Keratinocyte (primary cell): ENCODE results near the gene PRDX2. TPM values are rescaled to one million over a fixed set of nuclear protein-coding genes. Genes with fewer than 3 reads are reported as not detected.
A peak's percentile ranks its signal among the peaks of the same experiment; 100 is the strongest.

Experiments used
- DNase-seq: peaks from one replicate; pipeline ENCODE4 v3.0.0-alpha.2; 2011; ENCODE audit warnings: low read depth, missing footprints, low spot score
- FAIRE-seq: peaks from 2 replicates; lab custom pipeline; 2011; peaks lifted over from hg19 to GRCh38; lab: Jason Lieb, UNC
- H2AFZ ChIP-seq: 2 replicates; pipeline ENCODE4 v1.6.0; 2012; ENCODE audit warnings: low read length, control low read depth, inconsistent platforms; ENCODE audit not compliant: control insufficient read depth
- H3K27ac ChIP-seq: 2 replicates; pipeline ENCODE4 v1.5.1; 2011; ENCODE audit warnings: low read length; ENCODE audit not compliant: control insufficient read depth, insufficient read depth
- H3K27me3 ChIP-seq: 3 replicates; pipeline ENCODE4 v1.6.0; 2011; ENCODE audit warnings: low read length; ENCODE audit not compliant: control insufficient read depth, insufficient read depth; ENCODE audit errors: extremely low read depth
- H3K36me3 ChIP-seq, 2 experiments: 2 replicates in 1 of 2; 3 replicates in 1 of 2; pipeline ENCODE4 v1.5.1; 2011; ENCODE audit warnings: low read length in 2 of 2, mild to moderate bottlenecking in 1 of 2; ENCODE audit not compliant: control insufficient read depth in 2 of 2, insufficient read depth in 2 of 2; ENCODE audit errors: extremely low read depth in 1 of 2
- H3K4me1 ChIP-seq: 3 replicates; pipeline ENCODE4 v1.5.1; 2011; ENCODE audit warnings: low read length; ENCODE audit not compliant: control insufficient read depth, insufficient read depth; ENCODE audit errors: extremely low read depth
- H3K4me2 ChIP-seq: 3 replicates; pipeline ENCODE4 v1.6.0; 2011; ENCODE audit warnings: low read depth, low read length; ENCODE audit not compliant: control insufficient read depth, insufficient read depth; ENCODE audit errors: extremely low read depth
- H3K4me3 ChIP-seq, 3 experiments: fragments of 200-600 bp in 1 of 3; sonication (generic) in 1 of 3; 2 replicates in 2 of 3; 3 replicates in 1 of 3; pipeline ENCODE4 v1.5.1; 2011 to 2016; ENCODE audit warnings: low read length in 3 of 3, mild to moderate bottlenecking in 3 of 3, control low read depth in 2 of 3, inconsistent platforms in 1 of 3, low read depth in 1 of 3, mixed read lengths in 1 of 3, mixed run types in 1 of 3, moderate library complexity in 1 of 3; ENCODE audit not compliant: control insufficient read depth in 2 of 3, insufficient read depth in 2 of 3; ENCODE audit errors: extremely low read depth in 1 of 3
- H3K79me2 ChIP-seq: 2 replicates; pipeline ENCODE4 v1.6.0; 2012; ENCODE audit warnings: low read length; ENCODE audit not compliant: control insufficient read depth, insufficient read depth
- H3K9ac ChIP-seq: 3 replicates; pipeline ENCODE4 v1.6.0; 2011; ENCODE audit warnings: low read length; ENCODE audit not compliant: control insufficient read depth, insufficient read depth; ENCODE audit errors: extremely low read depth
- H3K9me1 ChIP-seq: 3 replicates; pipeline ENCODE4 v1.6.0; 2011; ENCODE audit warnings: low read length; ENCODE audit not compliant: control insufficient read depth, insufficient read depth; ENCODE audit errors: extremely low read depth
- H3K9me3 ChIP-seq: 2 replicates; pipeline ENCODE4 v1.5.1; 2012; ENCODE audit warnings: low read depth, low read length; ENCODE audit not compliant: control insufficient read depth
- H4K20me1 ChIP-seq: 3 replicates; pipeline ENCODE4 v1.6.0; 2011; ENCODE audit warnings: low read length; ENCODE audit not compliant: control insufficient read depth, insufficient read depth; ENCODE audit errors: extremely low read depth
- EZH2 ChIP-seq: IDR thresholded peaks from one replicate; pipeline ENCODE4 v1.6.1; 2012; ENCODE audit warnings: inconsistent platforms, mild to moderate bottlenecking, low read length, moderate library complexity
- dilution Hi-C: fragments of 300-500 bp; cut with MboI; formaldehyde crosslinking; loops from one replicate; pipeline ENCODE4 v1.7.0; 2020; ENCODE audit warnings: low sequenced_read_pairs; ENCODE audit not compliant: extremely low pct_ligation_motif_present
- polyA plus RNA-seq, 5 experiments: library from polyadenylated mRNA; depleted of rRNA in 3 of 5; stranded (reverse) in 3 of 5; stranded (forward) in 1 of 5; unstranded in 1 of 5; fragments of >200 nt; gene quantifications; 1 replicate in 1 of 5; 2 replicates in 3 of 5; 3 replicates in 1 of 5; pipeline versions ENCODE4 v1.2.1 to v1.2.3, GENCODE V29; 2011 to 2012; ENCODE audit warnings: missing spikeins in 2 of 5, low read depth in 1 of 5, low replicate concordance in 1 of 5
- TF ChIP-seq, protein P1 (sequence below), 3 experiments: IDR thresholded peaks in 1 of 3; conservative IDR thresholded peaks in 1 of 3; optimal IDR thresholded peaks in 1 of 3; 2 replicates in 2 of 3; 3 replicates in 1 of 3; pipeline versions ENCODE3 to v1.5.1; 2011; ENCODE audit warnings: low read length in 3 of 3, mild to moderate bottlenecking in 3 of 3, moderate library complexity in 2 of 3, control low read depth in 1 of 3, inconsistent platforms in 1 of 3; ENCODE audit not compliant: insufficient read depth in 2 of 3; ENCODE audit errors: extremely low read depth in 1 of 3

PRDX2 gene
- polyA plus RNA-seq, 1 donor (not counting 4 experiments of a cell fraction or from before 2014, with no cell fraction given): 154 TPM

DNA sequence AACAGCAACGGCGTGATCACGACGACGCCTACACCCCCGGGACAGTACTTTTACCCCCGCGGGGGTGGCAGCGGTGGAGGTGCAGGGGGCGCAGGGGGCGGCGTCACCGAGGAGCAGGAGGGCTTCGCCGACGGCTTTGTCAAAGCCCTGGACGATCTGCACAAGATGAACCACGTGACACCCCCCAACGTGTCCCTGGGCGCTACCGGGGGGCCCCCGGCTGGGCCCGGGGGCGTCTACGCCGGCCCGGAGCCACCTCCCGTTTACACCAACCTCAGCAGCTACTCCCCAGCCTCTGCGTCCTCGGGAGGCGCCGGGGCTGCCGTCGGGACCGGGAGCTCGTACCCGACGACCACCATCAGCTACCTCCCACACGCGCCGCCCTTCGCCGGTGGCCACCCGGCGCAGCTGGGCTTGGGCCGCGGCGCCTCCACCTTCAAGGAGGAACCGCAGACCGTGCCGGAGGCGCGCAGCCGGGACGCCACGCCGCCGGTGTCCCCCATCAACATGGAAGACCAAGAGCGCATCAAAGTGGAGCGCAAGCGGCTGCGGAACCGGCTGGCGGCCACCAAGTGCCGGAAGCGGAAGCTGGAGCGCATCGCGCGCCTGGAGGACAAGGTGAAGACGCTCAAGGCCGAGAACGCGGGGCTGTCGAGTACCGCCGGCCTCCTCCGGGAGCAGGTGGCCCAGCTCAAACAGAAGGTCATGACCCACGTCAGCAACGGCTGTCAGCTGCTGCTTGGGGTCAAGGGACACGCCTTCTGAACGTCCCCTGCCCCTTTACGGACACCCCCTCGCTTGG is 9.3 kb downstream of the PRDX2 start:
- no peak overlapping the region for H2AFZ ChIP-seq
- H3K36me3 ChIP-seq: no peaks in the 10 kb centered on the region
- peak overlapping the region; percentile 73 to 95 (median 94) for H3K4me3 ChIP-seq
- H3K4me1 ChIP-seq: peaks cover 35% of the 10 kb centered on the region
- H3K79me2 ChIP-seq: peaks cover 19% of the 10 kb centered on the region
- H3K4me2 ChIP-seq: peak overlapping the region; percentile 99
- H3K27me3 ChIP-seq: no peaks in the 10 kb centered on the region
- peaks cover 11% of the 10 kb centered on the region for H4K20me1 ChIP-seq
- FAIRE-seq (no peak), DNase-seq (no peak)
- dilution Hi-C loops: no loop called here
- no peak for TF ChIP-seq EZH2
- TF ChIP-seq, protein P1, sequence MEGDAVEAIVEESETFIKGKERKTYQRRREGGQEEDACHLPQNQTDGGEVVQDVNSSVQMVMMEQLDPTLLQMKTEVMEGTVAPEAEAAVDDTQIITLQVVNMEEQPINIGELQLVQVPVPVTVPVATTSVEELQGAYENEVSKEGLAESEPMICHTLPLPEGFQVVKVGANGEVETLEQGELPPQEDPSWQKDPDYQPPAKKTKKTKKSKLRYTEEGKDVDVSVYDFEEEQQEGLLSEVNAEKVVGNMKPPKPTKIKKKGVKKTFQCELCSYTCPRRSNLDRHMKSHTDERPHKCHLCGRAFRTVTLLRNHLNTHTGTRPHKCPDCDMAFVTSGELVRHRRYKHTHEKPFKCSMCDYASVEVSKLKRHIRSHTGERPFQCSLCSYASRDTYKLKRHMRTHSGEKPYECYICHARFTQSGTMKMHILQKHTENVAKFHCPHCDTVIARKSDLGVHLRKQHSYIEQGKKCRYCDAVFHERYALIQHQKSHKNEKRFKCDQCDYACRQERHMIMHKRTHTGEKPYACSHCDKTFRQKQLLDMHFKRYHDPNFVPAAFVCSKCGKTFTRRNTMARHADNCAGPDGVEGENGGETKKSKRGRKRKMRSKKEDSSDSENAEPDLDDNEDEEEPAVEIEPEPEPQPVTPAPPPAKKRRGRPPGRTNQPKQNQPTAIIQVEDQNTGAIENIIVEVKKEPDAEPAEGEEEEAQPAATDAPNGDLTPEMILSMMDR (optimal IDR thresholded peaks at IDR 0.05 in 1 of 3, IDR thresholded peaks at IDR 0.05 in 1 of 3, conservative IDR thresholded peaks at IDR 0.05 in 1 of 3; ENCODE audit: extremely low read depth in 1 of 3, insufficient read depth in 2 of 3, low read length in 3 of 3): no peak
- H3K27ac ChIP-seq: peak overlapping the region; percentile 98
- H3K9me1 ChIP-seq: no peaks in the 10 kb centered on the region
- peak overlapping the region; percentile 97 for H3K9ac ChIP-seq
- no peaks in the 10 kb centered on the region for H3K9me3 ChIP-seq

DNA sequence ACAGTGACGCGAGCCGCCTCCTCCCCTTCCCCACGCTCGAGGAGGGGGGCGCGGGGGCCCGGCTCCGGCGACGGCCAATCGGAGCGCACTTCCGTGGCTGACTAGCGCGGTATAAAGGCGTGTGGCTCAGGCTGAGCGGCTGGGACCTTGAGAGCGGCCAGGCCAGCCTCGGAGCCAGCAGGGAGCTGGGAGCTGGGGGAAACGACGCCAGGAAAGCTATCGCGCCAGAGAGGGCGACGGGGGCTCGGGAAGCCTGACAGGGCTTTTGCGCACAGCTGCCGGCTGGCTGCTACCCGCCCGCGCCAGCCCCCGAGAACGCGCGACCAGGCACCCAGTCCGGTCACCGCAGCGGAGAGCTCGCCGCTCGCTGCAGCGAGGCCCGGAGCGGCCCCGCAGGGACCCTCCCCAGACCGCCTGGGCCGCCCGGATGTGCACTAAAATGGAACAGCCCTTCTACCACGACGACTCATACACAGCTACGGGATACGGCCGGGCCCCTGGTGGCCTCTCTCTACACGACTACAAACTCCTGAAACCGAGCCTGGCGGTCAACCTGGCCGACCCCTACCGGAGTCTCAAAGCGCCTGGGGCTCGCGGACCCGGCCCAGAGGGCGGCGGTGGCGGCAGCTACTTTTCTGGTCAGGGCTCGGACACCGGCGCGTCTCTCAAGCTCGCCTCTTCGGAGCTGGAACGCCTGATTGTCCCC is 10.1 kb downstream of the PRDX2 start, which contains the start of gene JUNB:
JUNB (plus strand) TSS at position 142 of the 706 bp plus-strand sequence; CDS start at position 428, 286 bp downstream.
- FAIRE-seq: no peak

More for the DNA sequence above, 10.1 kb downstream of the PRDX2 start, which contains the start of gene JUNB:
- DNase-seq: no peak
- Histone ChIP-seq H2AFZ (no peak within 1 kb of the TSS), H3K27me3 (no peaks in the 10 kb centered on the region), H3K27ac (peak within 1 kb of the TSS; percentile 98), H3K9ac (peak within 1 kb of the TSS; percentile 97), H3K9me1 (no peaks in the 10 kb centered on the region), H3K79me2 (peaks cover 19% of the 10 kb centered on the region), H3K4me1 (peaks cover 42% of the 10 kb centered on the region), H3K4me2 (peak within 1 kb of the TSS; percentile 99), H3K4me3 (peak within 1 kb of the TSS; percentile 73 to 95 (median 94)), H3K9me3 (no peaks in the 10 kb centered on the region), H4K20me1 (peaks cover 11% of the 10 kb centered on the region), H3K36me3 (no peaks in the 10 kb centered on the region)
- TF ChIP-seq, protein P1 (optimal IDR thresholded peaks at IDR 0.05 in 1 of 3, IDR thresholded peaks at IDR 0.05 in 1 of 3, conservative IDR thresholded peaks at IDR 0.05 in 1 of 3; ENCODE audit: extremely low read depth in 1 of 3, insufficient read depth in 2 of 3, low read length in 3 of 3): no peak
- dilution Hi-C loops: no loop called here
